NB4 (cell line): ENCODE data around the gene SDR42E1.

Source experiments
- DNase-seq: peaks from one replicate; pipeline ENCODE4 v3.0.0; 2010; ENCODE audit warnings: low read depth
- H3K4me3 ChIP-seq: one replicate; pipeline ENCODE4 v1.5.1; 2011; ENCODE audit warnings: mild to moderate bottlenecking, low read depth, low read length, moderate library complexity
- MYC ChIP-seq: IDR thresholded peaks from 2 replicates; pipeline ENCODE4 v1.6.1; 2011; ENCODE audit warnings: low read depth, low read length
- POLR2A ChIP-seq: IDR thresholded peaks from 2 replicates; pipeline ENCODE4 v1.6.1; 2011; ENCODE audit warnings: mild to moderate bottlenecking; ENCODE audit not compliant: insufficient read length; ENCODE audit errors: extremely low read depth
- TF ChIP-seq, protein P1 (sequence below): IDR thresholded peaks from 2 replicates; pipeline ENCODE4 v1.6.1; 2011; ENCODE audit warnings: low read depth, low read length
- TF ChIP-seq, protein P2 (sequence below): IDR thresholded peaks from one replicate; pipeline ENCODE4 v1.5.1; 2012; ENCODE audit warnings: low read depth, low read length

The SDR42E1 gene

GRCh38 chr16:82033683-82034300 lies 22.5 kb upstream of the SDR42E1 start:
- no peak for TF ChIP-seq MYC
- TF ChIP-seq, protein P1, sequence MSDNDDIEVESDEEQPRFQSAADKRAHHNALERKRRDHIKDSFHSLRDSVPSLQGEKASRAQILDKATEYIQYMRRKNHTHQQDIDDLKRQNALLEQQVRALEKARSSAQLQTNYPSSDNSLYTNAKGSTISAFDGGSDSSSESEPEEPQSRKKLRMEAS, result peak; percentile 39; the same call in 1 of the 2 replicates
- H3K4me3 ChIP-seq, result no peak overlapping the region

DNA sequence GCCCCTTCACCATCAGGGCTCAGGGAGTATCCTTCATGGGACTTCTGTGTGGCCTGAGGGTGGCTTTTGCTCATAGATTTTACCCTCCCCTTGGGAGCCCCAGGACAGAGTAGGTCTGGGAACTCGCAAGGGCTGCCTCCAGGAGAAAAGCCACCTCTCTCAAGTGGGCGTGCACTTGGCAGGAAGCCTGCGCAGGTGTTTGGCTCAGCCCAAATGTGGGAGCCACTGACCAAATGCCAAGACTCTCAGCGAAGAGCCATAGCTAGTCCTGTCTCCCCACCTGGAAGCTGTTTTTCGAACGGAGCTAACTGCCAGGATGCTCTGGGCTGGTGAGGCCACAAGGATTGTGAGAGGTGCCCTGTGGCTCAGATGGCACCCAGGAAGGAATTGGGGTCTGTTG lies 21.7 kb upstream of the SDR42E1 start:
- TF ChIP-seq, protein P1, result no peak
- TF ChIP-seq, protein P2, sequence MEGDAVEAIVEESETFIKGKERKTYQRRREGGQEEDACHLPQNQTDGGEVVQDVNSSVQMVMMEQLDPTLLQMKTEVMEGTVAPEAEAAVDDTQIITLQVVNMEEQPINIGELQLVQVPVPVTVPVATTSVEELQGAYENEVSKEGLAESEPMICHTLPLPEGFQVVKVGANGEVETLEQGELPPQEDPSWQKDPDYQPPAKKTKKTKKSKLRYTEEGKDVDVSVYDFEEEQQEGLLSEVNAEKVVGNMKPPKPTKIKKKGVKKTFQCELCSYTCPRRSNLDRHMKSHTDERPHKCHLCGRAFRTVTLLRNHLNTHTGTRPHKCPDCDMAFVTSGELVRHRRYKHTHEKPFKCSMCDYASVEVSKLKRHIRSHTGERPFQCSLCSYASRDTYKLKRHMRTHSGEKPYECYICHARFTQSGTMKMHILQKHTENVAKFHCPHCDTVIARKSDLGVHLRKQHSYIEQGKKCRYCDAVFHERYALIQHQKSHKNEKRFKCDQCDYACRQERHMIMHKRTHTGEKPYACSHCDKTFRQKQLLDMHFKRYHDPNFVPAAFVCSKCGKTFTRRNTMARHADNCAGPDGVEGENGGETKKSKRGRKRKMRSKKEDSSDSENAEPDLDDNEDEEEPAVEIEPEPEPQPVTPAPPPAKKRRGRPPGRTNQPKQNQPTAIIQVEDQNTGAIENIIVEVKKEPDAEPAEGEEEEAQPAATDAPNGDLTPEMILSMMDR, result no peak
- TF ChIP-seq POLR2A, result no peak
- TF ChIP-seq MYC, result no peak
- no peak for DNase-seq
- H3K4me3 ChIP-seq, result no peak overlapping the region

More at GRCh38 chr16:82033683-82034300, 22.5 kb upstream of the SDR42E1 start:
- DNase-seq, result peak; percentile 19

- TF ChIP-seq, protein P2, result peak; percentile 65
- TF ChIP-seq, protein P1, result no peak
- no peak overlapping the region for H3K4me3 ChIP-seq
- peak; percentile 59 for DNase-seq
Measured at GRCh38 chr16:82031116-82032084, 20.1 kb upstream of the SDR42E1 start.

DNA sequence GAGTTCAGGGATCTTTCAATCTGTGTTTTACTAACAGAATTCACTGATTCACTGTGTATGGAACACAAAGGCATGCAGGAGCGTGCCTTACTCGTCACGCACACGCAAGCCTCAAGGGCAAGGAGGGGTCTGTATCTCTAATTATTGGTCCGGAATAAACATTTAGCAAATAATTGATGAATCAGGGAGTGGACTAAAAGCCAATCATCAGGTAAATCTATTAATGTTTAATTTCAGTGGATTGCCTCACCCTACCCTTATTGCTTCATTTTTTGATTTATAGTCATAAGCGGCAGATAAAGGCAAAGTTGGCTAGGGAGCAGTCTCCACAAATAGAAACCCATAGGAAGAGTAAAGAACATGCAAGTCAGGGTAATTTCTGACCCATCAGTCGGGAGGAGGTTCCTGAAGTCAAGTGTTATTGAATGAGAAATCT lies 16.4 kb upstream of the SDR42E1 start:
- no peak for DNase-seq
- H3K4me3 ChIP-seq, result no peak overlapping the region
- TF ChIP-seq, protein P2, result no peak
- TF ChIP-seq, protein P1, result no peak
- no peak for TF ChIP-seq POLR2A
- TF ChIP-seq MYC, result no peak

GRCh38 chr16:82024883-82025282 lies 13.6 kb upstream of the SDR42E1 start:
- TF ChIP-seq, protein P2, result no peak
- no peak for TF ChIP-seq MYC
- TF ChIP-seq, protein P1, result no peak
- TF ChIP-seq POLR2A, result no peak
- H3K4me3 ChIP-seq, result no peak overlapping the region
- no peak for DNase-seq

DNA sequence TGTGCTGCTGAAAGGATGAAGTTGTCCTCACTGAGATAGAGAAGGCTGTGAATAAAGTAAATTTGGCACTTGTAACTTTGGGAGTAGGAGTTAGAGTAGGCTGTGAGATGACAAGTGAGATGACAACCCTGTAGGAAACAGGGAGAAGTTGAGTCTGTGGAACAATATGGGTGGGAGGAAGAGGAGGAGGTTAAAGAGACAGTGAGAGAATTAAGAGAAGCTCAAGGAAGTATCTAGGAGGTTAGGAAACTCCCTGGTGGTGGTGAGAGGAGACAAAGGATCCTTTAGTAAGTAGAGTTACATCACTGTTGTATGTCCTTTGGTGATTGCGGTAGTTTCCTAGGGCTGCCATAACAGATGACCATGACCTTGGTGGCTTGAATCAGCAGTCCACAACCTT lies 13.0 kb upstream of the SDR42E1 start:
- TF ChIP-seq, protein P1, result no peak
- no peak for TF ChIP-seq MYC
- DNase-seq, result no peak
- H3K4me3 ChIP-seq, result no peak overlapping the region
